Measurements from ENCODE around the gene SCO2.

SCO2 gene

DNA sequence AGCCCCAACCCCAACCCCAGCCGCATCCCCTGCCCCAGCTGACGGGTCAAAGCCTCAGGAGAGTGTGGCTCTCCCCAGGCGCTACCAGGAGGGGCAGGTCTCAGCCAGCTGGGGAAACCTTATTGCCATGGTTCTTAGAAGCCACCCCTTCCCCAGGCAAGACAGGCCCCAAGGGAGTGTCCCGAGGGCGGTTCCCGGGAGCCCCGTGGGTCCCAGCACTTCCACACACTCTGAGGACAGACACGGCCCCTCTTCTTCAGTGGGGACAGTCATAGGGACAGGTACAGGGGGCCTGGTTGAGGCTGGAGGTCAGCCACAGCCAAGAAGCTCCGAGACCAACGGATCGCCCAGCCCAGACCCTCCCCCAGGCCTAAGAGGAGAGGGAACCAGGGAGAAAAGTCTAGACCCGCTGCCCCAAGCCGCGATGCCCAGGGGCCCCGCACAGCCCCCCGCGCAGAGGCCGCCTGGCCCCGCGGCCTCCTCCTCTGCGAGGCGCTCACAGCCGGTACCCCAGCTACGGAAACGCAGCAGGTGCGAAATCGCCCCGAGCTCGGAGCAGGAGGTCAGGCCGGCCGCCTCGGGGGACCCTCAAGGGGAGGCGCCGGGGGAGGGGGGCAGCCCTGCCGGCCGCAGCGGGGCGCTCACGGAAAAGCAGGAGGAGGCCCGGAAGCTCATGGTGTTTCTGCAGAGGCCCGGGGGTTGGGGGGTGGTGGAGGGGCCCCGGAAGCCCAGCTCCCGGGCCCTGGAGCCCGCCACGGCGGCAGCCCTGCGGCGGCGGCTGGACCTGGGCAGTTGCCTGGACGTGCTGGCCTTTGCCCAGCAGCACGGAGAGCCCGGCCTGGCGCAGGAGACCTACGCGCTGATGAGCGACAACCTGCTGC lies 22.9 kb upstream of the SCO2 start:
- H3K27ac ChIP-seq (ENCODE audit: poor library complexity, severe bottlenecking), result no peak overlapping the region
- H3K27me3 ChIP-seq (ENCODE audit: insufficient read depth, poor library complexity, severe bottlenecking), result no peaks in the 10 kb centered on the region
- no peak overlapping the region for H3K4me3 ChIP-seq (ENCODE audit: severe bottlenecking)
- no peaks in the 10 kb centered on the region for H3K36me3 ChIP-seq (ENCODE audit: low read depth)
- DNase-seq (ENCODE audit: low spot score) (no peak), ATAC-seq (ENCODE audit: low read depth) (no peak)
- TF ChIP-seq, protein P1, sequence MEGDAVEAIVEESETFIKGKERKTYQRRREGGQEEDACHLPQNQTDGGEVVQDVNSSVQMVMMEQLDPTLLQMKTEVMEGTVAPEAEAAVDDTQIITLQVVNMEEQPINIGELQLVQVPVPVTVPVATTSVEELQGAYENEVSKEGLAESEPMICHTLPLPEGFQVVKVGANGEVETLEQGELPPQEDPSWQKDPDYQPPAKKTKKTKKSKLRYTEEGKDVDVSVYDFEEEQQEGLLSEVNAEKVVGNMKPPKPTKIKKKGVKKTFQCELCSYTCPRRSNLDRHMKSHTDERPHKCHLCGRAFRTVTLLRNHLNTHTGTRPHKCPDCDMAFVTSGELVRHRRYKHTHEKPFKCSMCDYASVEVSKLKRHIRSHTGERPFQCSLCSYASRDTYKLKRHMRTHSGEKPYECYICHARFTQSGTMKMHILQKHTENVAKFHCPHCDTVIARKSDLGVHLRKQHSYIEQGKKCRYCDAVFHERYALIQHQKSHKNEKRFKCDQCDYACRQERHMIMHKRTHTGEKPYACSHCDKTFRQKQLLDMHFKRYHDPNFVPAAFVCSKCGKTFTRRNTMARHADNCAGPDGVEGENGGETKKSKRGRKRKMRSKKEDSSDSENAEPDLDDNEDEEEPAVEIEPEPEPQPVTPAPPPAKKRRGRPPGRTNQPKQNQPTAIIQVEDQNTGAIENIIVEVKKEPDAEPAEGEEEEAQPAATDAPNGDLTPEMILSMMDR (IDR thresholded peaks at IDR 0.05; ENCODE audit: poor library complexity, severe bottlenecking), result no peak
- H3K4me1 ChIP-seq (ENCODE audit: insufficient read depth, poor library complexity, severe bottlenecking), result peaks cover 6% of the 10 kb centered on the region
- no peaks in the 10 kb centered on the region for H3K9me3 ChIP-seq (ENCODE audit: severe bottlenecking)

DNA sequence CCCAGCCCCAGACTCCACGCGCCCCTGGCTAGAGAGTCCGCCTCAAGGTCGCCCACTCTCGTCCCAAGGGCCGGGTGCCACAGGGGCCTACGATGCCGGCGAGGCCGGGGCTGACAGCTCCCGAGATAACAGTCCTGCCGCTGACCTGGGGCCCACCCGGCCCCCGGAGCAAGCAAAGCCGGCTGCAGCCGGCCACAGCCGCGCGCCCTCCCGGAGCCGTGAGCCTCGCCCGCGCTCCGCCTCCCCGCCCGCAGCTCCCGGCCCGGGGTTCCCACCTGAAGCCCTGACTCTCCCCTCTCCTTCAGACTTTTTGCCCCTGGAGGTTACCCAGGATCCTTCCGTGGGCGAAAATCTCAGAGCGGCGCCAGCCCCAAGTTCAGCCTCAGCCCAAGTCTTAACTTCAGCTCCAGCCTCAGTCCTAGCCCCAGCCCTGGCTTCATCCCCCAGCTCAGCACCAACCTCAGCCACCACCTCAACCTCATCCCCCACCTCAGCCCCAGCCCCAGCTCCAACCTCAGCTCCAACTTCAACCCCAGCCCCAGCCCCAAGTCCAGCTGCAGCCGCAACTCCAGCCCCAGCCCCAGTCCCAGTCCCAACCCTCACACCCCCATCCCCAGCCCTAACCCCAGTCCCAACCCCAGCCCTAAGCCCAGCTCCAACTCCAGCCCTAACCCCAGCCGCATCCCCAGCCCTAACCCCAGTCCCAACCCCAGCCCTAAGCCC lies 22.0 kb upstream of the SCO2 start:
- Histone ChIP-seq H3K27me3 (ENCODE audit: insufficient read depth, poor library complexity, severe bottlenecking) (no peaks in the 10 kb centered on the region), H3K36me3 (ENCODE audit: low read depth) (no peaks in the 10 kb centered on the region), H3K27ac (ENCODE audit: poor library complexity, severe bottlenecking) (no peak overlapping the region), H3K9me3 (ENCODE audit: severe bottlenecking) (no peaks in the 10 kb centered on the region), H3K4me1 (ENCODE audit: insufficient read depth, poor library complexity, severe bottlenecking) (peaks cover 7% of the 10 kb centered on the region), H3K4me3 (ENCODE audit: severe bottlenecking) (no peak overlapping the region)
- TF ChIP-seq, protein P1 (IDR thresholded peaks at IDR 0.05; ENCODE audit: poor library complexity, severe bottlenecking), result no peak
- no peak for ATAC-seq (ENCODE audit: low read depth)
- no peak for DNase-seq (ENCODE audit: low spot score)

DNA sequence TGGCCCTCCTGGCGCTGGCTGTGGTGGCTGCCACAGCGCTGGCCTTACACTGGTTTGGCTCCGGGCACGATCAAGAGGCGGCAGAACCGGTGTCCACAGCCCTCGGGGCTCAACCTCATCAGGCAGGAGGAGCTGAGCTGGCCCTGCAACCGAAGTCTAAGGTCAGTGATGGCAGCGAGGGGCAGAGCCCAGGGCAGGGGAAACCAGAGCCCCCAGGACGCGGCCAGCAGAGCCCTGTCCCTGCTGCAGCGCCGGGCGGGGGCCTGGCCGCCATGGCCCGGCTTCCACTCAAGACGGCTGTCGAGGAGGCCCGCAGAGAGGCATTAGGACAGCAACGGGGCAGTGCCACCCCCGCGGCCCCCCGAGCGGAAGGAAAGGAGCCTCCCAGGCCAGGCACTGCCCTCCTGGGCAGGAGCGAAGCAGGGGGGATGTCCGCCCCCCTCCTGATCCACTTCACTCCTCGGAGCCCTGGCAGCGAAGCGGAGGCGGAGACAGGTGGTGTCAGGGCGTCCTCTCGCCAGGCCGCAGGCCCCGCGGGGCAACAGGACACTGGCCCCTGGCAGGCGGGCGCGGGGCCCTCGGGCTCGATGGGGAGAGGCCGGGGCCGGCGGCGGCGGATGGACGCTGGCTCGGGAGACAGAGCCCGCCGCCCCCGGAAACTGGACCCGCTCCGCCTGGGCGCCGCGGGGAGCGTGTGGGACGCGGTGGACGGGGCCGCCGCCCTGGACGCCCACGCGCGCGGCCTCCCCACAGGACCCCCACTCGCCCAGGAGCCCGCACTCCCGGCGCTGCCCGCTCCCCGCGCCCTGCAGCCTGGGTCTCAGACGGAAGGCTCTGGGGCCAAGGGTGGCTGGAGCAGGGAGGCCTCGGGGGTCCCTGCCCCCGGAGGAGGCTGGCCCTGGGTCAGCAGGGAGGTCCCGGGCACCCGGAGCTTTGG lies 21.2 kb upstream of the SCO2 start:
- H3K27me3 ChIP-seq (ENCODE audit: insufficient read depth, poor library complexity, severe bottlenecking), result no peaks in the 10 kb centered on the region
- no peak overlapping the region for H3K4me3 ChIP-seq (ENCODE audit: severe bottlenecking)
- H3K4me1 ChIP-seq (ENCODE audit: insufficient read depth, poor library complexity, severe bottlenecking), result peaks cover 14% of the 10 kb centered on the region
- H3K9me3 ChIP-seq (ENCODE audit: severe bottlenecking), result no peaks in the 10 kb centered on the region
- H3K27ac ChIP-seq (ENCODE audit: poor library complexity, severe bottlenecking), result no peak overlapping the region
- TF ChIP-seq, protein P1 (IDR thresholded peaks at IDR 0.05; ENCODE audit: poor library complexity, severe bottlenecking), result no peak
- H3K36me3 ChIP-seq (ENCODE audit: low read depth), result no peaks in the 10 kb centered on the region
- DNase-seq (ENCODE audit: low spot score) (no peak), ATAC-seq (ENCODE audit: low read depth) (no peak)

DNA sequence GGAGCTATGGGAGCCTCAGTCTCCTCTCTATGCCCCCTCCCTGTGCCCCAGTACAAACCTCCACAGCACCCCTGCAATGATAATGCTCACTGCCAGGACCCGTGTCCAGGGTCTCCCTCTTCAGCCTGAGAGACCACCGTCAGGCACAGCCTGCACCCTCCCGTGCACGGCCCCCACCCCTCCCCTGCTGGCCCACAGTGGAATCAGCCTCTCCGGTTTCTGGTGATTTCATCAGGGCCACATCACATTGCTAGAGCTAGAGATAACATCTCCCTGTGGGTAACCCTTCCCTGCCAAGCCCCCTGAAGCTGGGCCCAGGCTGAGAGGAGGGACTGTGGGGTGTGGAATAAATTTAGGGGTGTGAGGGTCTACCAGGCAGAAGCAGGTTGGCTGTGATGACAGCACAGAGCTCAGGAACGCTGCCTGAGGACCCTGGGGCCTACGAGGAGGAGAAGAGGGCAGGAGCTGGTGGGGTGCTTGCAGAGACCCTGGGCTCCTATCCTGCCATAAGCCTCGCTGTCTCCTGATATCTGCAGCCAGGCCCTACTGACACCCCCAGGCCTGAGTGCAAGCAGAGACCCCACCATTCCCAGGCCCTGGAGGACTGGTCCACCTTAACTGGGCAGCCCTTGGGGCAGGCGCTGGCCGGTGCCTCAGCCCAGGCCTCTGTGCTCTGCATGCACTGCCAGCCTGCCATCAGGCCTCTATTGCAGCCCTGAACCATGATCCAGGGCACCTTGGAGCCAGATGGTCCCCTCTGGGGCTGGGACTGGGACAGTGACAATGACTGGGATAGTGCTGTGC lies 20.3 kb upstream of the SCO2 start, which contains the start of gene KLHDC7B:
Gene KLHDC7B (plus strand): TSS at position 378 of the 804 bp plus-strand sequence. CDS start 345 bp downstream, at position 723.
- H3K4me1 ChIP-seq (ENCODE audit: insufficient read depth, poor library complexity, severe bottlenecking), result peaks cover 21% of the 10 kb centered on the region
- H3K9me3 ChIP-seq (ENCODE audit: severe bottlenecking), result no peaks in the 10 kb centered on the region
- no peaks in the 10 kb centered on the region for H3K27me3 ChIP-seq (ENCODE audit: insufficient read depth, poor library complexity, severe bottlenecking)
- no peaks in the 10 kb centered on the region for H3K36me3 ChIP-seq (ENCODE audit: low read depth)
- ATAC-seq (ENCODE audit: low read depth) (no peak), DNase-seq (ENCODE audit: low spot score) (no peak)
- no peak within 1 kb of the TSS for H3K4me3 ChIP-seq (ENCODE audit: severe bottlenecking)
- TF ChIP-seq, protein P1 (IDR thresholded peaks at IDR 0.05; ENCODE audit: poor library complexity, severe bottlenecking), result no peak
- peak within 1 kb of the TSS; percentile 11 for H3K27ac ChIP-seq (ENCODE audit: poor library complexity, severe bottlenecking)
